ENCODE data around the gene VEPH1. TPM values are rescaled to one million over a fixed set of nuclear protein-coding genes. Genes with fewer than 3 reads are reported as not detected.

VEPH1 gene
- total RNA-seq, 1 donor from 2014 or later, result 261 TPM

DNA sequence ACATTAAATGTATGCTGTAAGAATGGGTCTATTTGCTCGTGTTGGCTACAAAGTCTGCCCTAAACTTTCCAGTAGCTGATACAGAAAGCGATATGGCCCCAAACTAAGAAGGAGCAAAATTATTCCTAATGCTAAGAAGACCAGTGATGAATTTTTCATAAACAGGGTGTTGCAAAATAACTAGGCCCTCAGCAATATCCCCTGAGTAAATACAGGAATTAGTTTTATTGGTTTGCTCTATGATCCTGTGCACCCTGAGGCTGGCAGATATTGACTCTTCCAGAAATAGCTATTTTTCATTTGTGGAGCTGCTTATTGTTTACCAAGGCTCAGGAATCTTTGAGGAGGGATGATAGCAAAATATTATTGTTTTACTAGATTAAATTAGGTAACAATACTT lies 282.3 kb downstream of the VEPH1 start:
- no peak for DNase-seq (ENCODE audit: low read depth, low spot score)

DNA sequence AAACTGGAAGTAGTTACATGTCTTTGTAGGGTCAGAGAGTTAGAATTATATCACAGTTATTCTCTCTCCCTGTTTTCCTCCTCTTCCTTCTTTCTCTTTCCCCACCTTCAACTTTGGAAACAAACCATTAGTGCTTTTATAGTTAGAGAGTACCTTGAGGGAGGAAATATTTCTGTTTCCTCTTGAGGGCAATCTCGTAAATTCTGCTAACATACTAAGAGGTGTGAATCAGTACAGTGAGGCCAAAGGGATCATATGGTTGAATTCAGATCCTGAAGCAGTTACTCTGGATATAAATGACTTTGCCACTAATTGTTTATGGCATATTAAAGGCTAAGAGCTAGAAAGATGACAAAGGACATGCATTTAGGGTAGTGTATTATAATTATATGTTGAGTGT lies 283.0 kb downstream of the VEPH1 start:
- no peak for DNase-seq (ENCODE audit: low read depth, low spot score)

DNA sequence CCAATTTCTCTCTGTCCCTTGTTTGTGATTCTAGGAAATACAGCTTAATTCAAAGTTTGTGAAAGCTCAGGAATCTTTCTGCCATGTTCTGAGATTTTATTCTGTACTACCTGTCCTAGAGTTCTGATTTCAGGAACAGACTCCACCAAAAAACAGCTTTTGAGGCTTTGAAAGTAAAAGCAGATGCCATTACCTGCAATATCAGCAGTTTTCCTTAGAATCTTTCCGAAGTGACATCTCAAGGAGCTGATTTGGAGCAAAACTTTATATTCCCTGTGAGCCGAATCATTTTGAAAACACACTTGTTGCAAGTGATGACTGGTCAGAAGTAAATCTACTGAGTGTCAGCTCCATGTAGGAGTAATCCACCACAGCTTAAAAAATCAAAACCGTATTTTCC lies 284.0 kb downstream of the VEPH1 start:
- no peak for DNase-seq (ENCODE audit: low read depth, low spot score)

Other genes starting within 250 kb of the VEPH1 start
- 1,084 and 1,117 TPM in 2 replicates for gene PTX3, start 66.6 kb downstream of the VEPH1 start, total RNA-seq

All from pulmonary artery endothelial cell (primary cell).